ENCODE measurements around the gene MIER3. TPM values are rescaled to one million over a fixed set of nuclear protein-coding genes. Genes with fewer than 3 reads are reported as not detected.
A peak's percentile ranks its signal among the peaks of the same experiment; 100 is the strongest.

MIER3 gene
- total and polyA plus RNA-seq, 2 of the 13 experiments (the other 11 are each of a cell fraction or from before 2014, with no cell fraction given), result 14.6 to 38.8 TPM

DNA sequence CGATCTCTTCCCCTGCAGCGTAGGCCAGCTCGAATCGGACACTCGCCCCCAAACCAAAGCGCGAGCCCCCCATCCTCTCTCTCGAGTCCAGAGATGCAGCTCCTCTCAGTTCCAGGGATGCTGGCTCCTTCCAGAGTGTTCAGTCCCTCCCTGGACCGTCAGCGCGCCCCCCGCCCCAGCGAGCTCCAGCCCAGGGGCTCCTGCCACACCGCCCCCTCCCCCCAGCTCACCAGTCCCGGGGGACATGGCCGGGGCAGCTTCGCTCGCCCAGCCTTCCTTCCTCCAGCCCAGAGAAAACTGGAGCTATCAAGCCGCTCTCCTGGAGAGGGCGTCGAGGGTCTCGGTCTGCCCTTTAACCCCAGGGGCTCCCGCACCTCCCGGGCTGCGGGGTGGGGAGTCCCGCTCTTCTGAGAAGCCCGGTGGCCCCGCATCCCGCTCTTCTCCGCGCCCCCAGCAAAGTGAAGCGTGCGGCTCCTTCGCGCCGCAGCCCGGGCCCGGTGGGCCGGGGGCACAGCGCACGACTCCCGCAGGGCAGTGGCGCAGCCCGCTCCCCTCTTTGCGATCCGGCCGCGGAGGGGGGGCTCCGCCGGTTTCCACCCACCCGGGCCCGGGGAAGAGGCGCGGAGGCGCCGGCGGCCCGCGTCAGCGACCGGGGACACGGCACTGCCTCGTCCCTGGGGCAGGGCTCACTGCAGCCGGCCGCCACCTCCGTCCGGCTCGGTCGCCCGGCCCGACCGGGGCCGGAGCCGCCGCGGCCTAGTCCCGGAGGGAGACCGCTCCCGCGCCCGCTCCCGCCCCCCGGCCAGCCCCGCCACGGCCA is 587 bp downstream of the MIER3 start (continued):
- TF ChIP-seq KMT2A (CRISPR knock-in tag; IDR thresholded peaks at IDR 0.05), result peak; percentile 45; the same call in 1 of the 2 replicates
- TF ChIP-seq, protein P1, sequence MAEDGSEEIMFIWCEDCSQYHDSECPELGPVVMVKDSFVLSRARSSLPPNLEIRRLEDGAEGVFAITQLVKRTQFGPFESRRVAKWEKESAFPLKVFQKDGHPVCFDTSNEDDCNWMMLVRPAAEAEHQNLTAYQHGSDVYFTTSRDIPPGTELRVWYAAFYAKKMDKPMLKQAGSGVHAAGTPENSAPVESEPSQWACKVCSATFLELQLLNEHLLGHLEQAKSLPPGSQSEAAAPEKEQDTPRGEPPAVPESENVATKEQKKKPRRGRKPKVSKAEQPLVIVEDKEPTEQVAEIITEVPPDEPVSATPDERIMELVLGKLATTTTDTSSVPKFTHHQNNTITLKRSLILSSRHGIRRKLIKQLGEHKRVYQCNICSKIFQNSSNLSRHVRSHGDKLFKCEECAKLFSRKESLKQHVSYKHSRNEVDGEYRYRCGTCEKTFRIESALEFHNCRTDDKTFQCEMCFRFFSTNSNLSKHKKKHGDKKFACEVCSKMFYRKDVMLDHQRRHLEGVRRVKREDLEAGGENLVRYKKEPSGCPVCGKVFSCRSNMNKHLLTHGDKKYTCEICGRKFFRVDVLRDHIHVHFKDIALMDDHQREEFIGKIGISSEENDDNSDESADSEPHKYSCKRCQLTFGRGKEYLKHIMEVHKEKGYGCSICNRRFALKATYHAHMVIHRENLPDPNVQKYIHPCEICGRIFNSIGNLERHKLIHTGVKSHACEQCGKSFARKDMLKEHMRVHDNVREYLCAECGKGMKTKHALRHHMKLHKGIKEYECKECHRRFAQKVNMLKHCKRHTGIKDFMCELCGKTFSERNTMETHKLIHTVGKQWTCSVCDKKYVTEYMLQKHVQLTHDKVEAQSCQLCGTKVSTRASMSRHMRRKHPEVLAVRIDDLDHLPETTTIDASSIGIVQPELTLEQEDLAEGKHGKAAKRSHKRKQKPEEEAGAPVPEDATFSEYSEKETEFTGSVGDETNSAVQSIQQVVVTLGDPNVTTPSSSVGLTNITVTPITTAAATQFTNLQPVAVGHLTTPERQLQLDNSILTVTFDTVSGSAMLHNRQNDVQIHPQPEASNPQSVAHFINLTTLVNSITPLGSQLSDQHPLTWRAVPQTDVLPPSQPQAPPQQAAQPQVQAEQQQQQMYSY (CRISPR knock-in tag; IDR thresholded peaks at IDR 0.05), result no peak
- no peak for TF ChIP-seq EP300 (IDR thresholded peaks at IDR 0.05; ENCODE audit: low read depth in 2 of 2, low read length in 2 of 2)
- no peak for TF ChIP-seq EP300 (CRISPR knock-in tag; IDR thresholded peaks at IDR 0.05; ENCODE audit: borderline replicate concordance)
- TF ChIP-seq, protein P2, sequence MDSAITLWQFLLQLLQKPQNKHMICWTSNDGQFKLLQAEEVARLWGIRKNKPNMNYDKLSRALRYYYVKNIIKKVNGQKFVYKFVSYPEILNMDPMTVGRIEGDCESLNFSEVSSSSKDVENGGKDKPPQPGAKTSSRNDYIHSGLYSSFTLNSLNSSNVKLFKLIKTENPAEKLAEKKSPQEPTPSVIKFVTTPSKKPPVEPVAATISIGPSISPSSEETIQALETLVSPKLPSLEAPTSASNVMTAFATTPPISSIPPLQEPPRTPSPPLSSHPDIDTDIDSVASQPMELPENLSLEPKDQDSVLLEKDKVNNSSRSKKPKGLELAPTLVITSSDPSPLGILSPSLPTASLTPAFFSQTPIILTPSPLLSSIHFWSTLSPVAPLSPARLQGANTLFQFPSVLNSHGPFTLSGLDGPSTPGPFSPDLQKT (CRISPR knock-in tag; IDR thresholded peaks at IDR 0.05; ENCODE audit: borderline replicate concordance), result no peak
- TF ChIP-seq, protein P3, sequence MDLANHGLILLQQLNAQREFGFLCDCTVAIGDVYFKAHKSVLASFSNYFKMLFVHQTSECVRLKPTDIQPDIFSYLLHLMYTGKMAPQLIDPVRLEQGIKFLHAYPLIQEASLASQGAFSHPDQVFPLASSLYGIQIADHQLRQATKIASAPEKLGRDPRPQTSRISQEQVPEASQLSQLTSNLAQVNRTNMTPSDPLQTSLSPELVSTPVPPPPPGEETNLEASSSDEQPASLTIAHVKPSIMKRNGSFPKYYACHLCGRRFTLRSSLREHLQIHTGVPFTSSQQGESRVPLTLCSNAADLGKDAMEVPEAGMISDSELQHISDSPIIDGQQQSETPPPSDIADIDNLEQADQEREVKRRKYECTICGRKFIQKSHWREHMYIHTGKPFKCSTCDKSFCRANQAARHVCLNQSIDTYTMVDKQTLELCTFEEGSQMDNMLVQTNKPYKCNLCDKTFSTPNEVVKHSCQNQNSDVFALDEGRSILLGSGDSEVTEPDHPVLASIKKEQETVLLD (CRISPR knock-in tag; IDR thresholded peaks at IDR 0.05; ENCODE audit: low read depth), result 0 out of 2 replicates have a peak, but pooled peaks have one; percentile 32
- no peak for TF ChIP-seq HOXD1 (CRISPR knock-in tag; IDR thresholded peaks at IDR 0.05)
- TF ChIP-seq ZNF552 (CRISPR knock-in tag; IDR thresholded peaks at IDR 0.05; ENCODE audit: borderline replicate concordance), result no peak
- no peak for TF ChIP-seq PAWR (CRISPR knock-in tag; IDR thresholded peaks at IDR 0.05; ENCODE audit: borderline replicate concordance)
- TF ChIP-seq, protein P4, sequence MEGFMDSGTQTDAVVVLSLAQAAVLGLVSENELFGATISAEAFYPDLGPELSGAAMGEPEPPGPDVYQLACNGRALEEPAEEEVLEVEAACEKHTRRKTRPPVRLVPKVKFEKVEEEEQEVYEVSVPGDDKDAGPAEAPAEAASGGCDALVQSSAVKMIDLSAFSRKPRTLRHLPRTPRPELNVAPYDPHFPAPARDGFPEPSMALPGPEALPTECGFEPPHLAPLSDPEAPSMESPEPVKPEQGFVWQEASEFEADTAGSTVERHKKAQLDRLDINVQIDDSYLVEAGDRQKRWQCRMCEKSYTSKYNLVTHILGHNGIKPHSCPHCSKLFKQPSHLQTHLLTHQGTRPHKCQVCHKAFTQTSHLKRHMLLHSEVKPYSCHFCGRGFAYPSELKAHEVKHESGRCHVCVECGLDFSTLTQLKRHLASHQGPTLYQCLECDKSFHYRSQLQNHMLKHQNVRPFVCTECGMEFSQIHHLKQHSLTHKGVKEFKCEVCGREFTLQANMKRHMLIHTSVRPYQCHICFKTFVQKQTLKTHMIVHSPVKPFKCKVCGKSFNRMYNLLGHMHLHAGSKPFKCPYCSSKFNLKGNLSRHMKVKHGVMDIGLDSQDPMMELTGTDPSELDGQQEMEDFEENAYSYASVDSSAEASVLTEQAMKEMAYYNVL (CRISPR knock-in tag; IDR thresholded peaks at IDR 0.05; ENCODE audit: borderline replicate concordance), result no peak
- no peak for TF ChIP-seq HOXA5 (CRISPR knock-in tag; IDR thresholded peaks at IDR 0.05)
- 0 out of 4 replicates have a peak, but pooled peaks of 1 of the 2 experiments have one; percentile 20 for TF ChIP-seq NR2F1 (CRISPR knock-in tag; IDR thresholded peaks at IDR 0.05)
- TF ChIP-seq, protein P5, sequence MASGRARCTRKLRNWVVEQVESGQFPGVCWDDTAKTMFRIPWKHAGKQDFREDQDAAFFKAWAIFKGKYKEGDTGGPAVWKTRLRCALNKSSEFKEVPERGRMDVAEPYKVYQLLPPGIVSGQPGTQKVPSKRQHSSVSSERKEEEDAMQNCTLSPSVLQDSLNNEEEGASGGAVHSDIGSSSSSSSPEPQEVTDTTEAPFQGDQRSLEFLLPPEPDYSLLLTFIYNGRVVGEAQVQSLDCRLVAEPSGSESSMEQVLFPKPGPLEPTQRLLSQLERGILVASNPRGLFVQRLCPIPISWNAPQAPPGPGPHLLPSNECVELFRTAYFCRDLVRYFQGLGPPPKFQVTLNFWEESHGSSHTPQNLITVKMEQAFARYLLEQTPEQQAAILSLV (CRISPR knock-in tag; IDR thresholded peaks at IDR 0.05; ENCODE audit: borderline replicate concordance), result no peak
- no peak for TF ChIP-seq ZNF225 (CRISPR knock-in tag; IDR thresholded peaks at IDR 0.05)
- TF ChIP-seq TOE1 (CRISPR knock-in tag; IDR thresholded peaks at IDR 0.05), result no peak
- no peak for TF ChIP-seq TRIM24 (CRISPR knock-in tag; IDR thresholded peaks at IDR 0.05)
- no peak for TF ChIP-seq HNF4A (CRISPR knock-in tag; IDR thresholded peaks at IDR 0.05)
- TF ChIP-seq ZBTB1 (CRISPR knock-in tag; IDR thresholded peaks at IDR 0.05; ENCODE audit: borderline replicate concordance), result no peak; the same call in 1 of the 2 replicates
- TF ChIP-seq ZNF713 (CRISPR knock-in tag; IDR thresholded peaks at IDR 0.05), result no peak
